Stimulated activated CD8-positive, alpha-beta memory T cell treated with anti-CD3 and anti-CD28 coated beads, Interleukin-12 subunit alpha, Interleukin-12 subunit beta, amount 100 ng/mL, for 24 hours (primary cell): ENCODE measurements around the gene SFSWAP.
"Not testable (repeated sequence)": the region's sequence is repeated elsewhere in the genome, so short reads cannot be mapped to it uniquely, and the experiment has no call there.

ENCODE experiments used
- DNase-seq: peaks from one replicate; pipeline ENCODE4 v3.0.0-alpha.2; 2020; ENCODE audit errors: extremely low read depth

SFSWAP gene

DNA sequence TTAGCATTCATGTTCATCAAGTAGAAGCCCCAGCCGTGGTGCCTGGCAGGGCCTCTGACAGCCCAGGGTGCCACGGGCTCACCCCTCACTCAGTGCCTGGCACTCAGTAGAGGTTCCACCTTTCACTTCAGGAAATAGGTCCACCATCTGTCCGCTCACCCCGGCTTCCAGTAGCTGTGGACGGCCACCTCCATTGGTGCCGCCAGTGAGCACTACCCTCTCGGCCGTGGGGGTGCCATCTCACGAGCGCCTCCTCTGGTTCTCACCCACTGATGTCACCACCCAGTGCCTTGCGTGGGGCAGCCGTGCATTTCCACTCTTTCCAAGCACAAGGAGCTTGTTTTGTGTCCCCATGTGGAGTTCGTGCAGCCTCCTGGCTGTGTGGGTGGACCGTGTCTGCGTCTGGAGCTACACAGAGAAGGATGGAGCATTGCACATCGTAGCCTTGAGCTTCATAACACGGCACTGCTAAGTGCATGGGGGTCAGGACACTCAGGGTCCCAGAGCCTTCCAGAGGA is 76.3 kb downstream of the SFSWAP start:
- DNase-seq, result no peak

DNA sequence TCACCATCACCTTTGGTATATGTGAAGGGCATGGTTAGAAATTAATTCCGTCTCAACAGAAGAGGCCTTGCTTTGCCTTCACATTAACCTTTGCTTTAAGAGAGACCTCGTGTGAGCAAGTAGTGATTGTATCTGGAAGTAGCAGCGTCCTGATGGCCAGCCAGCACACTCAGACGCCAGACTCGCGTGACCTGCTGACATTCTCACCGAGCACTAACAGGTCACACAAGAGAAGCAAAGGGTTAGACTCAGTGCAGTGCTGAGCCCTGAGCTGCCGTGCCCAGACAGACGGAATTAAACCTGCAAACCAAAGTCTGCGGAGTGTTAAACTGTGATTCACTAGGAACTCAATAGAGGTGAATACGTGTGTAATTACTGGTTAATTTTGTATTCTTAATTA is 77.2 kb downstream of the SFSWAP start:
- no peak for DNase-seq

DNA sequence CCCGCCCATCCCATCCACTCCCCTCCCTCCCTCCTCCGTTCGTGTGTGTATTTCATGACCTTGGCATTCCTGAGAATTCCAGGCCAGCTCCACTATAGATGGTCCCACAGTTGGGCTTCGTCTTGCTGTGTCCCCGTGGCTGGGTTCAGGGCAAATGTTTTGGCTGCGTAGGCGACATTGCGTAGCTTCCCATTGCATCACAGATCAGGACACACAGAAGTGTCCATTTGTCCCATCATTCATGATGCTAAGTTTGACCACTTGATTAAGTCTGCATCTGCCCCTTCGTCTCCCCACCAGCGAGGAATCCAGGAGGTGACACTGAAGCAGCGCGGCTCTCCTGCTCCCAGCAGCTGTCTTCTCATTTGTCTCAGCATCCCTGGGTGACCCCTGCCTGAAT is 78.7 kb downstream of the SFSWAP start:
- no peak for DNase-seq

DNA sequence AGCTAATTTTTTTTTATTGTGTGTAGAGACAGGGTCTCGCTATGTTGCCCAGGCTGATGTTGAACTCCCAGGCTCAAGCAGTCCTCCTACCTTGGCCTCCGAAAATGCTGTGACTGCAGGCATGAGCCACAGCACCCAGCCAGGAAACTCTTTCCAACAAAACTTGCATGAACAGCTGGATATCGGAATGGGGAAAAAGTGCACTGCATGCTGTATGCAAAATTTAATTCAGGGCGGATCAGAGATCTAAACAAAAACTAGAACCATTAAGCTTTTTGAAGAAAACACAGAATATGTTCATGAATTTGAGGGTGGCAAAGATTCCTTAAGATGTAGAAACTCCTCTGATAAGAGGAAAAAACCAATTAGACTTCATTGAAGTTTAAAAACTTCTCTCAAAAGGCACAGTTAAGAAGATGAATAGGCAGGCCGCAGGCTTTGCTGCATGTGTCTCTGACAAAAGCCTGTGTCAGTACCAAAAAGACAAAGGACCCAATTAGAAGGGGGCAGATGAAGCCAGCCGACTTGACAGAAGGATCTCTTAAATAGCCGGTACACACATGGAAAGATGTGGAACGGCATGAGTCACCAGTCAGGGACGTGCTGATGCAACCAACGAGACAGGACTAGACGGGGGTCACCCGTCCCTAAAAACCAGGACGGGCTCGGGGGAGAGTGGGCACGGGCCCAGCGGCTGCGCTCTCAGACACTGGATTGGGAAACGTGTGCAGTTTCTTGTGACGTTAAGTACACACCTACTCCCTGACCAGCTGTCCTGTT is 82.5 kb downstream of the SFSWAP start:
- DNase-seq, result no peak

DNA sequence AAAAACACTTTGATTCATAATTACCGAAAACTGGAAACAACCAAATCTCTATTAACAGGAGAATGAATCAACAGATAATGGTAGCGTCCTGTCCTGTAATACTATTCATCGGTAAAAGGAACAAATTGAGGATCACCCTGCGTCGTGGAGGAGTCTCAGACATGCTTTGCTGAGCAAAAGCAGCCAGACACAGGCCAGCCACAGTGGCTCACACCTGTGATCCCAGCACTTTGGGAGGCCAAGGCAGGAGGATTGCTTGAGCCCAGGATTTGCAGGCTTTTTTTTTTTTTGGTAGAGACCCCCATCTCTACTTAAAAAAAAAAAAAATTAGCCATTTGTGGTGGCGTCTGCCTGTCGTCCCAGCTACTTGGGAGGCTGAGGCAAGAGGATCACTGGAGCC is 83.2 kb downstream of the SFSWAP start:
- DNase-seq, result no peak

DNA sequence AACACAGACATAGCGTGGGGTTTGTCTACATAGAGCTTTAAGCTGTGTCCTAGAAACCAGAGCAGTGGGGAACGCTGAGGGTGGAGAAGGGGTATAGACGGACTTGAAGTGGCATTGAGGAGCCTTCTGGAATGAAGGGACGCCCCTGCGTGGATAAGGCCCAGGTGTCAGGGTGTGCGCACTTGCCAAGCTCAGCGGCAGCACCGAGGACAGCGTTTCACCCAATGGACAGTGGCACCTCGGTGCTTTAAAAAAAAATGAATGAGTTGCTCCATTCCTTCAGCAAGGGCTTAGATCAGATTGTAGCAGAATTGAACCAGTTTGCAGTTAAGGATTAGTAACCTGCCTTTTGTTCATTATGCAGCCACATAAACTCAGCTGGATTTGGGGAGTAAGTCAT is 83.7 kb downstream of the SFSWAP start:
- no peak for DNase-seq

DNA sequence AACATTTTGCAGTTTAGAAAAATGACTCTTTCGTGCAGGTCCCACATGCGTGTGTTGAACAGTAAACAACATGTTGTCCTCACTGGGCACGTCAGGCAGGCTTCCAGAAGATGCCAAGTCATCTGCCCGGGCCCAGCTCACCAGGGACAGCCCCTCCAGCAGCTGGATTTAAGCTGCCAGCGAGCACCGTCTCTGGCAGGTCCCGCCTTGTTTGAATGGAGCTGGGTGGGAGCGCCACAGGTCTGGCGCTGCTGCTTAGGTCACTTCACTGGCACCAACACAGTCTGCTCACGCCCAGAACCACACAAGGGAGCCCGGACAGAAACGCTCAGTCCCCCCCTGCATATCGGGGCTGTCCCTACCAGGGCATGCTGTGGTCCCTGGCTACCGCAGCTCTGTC is 84.2 kb downstream of the SFSWAP start:
- DNase-seq, result no peak

DNA sequence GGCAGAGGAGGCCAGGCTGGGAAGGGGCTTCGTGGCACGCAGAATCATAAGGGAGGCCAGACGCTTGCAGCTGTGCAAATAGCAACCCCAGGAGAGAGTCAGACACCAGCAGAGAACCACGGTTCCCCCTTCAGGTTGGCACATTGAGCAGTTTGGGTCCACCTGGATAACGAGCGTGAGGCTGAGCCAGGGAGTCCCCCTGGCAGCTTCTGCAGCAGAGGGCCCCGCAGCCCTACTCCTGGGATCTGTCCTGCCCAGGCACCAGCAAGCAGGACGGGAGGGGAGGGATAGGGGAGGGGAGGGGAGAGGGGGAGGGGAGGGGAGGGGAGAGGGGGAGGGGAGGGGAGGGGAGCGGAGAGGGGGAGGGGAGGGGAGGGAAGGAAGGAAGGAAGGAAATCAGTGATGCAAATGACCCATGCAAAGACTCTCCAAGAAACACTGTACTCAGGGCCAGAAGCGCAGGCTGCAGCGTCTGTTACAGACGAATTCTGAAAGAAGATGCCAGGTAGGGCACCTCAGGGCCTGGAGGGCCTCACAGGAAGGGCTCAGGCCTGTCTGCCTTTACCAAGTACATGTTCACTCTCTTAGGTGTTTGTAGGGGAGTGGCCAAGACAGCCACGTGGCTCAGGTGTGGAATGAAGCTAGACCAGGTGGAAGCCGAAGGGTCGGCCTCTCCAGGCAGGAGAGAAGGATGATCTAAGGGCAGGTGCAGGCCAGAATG is 85.0 kb downstream of the SFSWAP start:
- no peak for DNase-seq

DNA sequence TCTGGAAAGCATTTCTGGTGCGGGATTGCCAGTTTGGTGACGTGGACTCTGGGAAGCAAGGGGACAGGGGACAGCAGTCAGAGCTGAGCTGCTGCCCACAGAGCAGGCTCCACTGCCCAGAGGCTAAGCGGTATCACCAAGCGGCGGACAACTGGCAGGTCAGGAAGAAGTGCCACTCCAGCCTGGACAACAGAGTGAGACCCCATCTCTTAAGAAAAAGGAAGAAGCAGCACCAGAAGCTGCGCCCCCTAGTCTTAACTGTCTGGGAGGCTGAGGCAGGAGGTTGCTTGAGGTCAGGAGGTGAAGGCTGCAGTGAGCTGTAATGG is 85.5 kb downstream of the SFSWAP start:
- DNase-seq, result no peak

DNA sequence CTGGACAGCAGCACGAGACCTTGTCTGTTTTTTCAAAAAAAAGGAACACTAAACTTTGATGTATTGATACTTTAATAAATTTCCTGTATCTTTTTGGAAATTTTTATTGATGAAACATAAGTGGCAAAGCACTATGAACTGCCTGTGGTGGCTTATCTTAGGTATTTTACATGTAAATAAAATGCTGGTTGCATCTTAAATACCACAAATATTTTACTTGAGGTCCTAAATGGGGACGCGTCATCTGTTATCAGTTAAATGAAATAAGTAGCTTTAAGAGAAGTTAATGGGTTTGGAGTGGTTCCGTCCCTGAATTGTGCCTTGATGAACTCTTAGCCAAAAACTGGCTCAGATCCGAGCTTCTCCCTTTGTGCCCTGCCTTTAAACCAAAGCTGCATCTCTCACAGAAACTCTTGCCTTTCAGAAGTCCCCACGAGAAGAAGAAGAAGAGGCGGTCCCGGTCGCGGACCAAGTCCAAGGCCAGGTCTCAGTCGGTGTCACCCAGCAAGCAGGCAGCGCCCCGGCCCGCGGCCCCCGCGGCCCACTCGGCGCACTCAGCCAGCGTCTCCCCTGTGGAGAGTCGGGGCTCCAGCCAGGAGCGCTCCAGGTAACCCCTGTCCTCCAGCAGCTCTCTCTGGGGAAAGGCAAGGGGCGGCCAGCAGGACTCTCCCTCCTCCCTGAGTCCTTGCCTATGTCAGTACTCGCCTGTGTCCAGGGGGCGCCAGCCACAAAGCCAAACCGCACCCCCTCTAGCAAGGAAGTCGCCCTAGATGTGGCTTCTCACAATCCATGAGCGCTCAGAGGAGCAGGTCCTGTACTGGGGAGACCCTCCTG is 86.1 kb downstream of the SFSWAP start:
- DNase-seq, result no peak

DNA sequence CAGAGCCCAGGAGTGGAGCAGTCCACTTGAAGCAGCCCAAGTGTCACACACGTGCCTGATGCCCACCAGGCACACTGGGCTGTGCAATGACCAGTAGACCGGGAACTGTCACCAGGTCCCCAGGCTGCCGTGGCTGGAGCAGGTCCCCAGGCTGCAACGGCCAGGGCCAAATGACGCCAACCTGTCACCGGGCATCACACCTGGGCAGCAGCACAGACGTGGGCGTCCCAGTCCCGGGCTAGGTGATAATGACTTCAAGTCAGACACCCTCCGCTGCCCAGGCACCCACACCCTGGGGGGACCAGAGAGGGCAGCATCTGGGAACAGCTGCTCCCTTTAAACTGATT is 86.7 kb downstream of the SFSWAP start:
- DNase-seq, result no peak

DNA sequence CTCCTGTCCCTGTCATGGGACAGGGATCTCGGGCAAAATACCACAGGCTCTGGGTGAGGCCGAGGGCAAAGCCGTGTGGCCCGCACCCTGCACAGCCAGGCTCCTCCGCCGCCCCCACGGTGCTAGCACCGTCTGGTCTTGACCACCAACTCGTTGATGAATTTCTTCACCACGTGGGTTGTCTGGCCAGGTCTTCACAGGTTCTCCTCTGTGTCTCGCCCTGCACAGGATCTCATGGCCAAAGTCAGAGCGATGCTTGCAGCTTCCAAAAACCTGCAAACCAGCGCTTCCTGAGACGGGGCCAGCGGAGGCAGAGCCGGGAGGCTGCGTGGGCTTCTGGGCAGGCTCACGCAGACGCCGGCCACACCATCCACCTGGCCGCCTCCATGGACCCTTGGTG is 88.3 kb downstream of the SFSWAP start:
- no peak for DNase-seq

DNA sequence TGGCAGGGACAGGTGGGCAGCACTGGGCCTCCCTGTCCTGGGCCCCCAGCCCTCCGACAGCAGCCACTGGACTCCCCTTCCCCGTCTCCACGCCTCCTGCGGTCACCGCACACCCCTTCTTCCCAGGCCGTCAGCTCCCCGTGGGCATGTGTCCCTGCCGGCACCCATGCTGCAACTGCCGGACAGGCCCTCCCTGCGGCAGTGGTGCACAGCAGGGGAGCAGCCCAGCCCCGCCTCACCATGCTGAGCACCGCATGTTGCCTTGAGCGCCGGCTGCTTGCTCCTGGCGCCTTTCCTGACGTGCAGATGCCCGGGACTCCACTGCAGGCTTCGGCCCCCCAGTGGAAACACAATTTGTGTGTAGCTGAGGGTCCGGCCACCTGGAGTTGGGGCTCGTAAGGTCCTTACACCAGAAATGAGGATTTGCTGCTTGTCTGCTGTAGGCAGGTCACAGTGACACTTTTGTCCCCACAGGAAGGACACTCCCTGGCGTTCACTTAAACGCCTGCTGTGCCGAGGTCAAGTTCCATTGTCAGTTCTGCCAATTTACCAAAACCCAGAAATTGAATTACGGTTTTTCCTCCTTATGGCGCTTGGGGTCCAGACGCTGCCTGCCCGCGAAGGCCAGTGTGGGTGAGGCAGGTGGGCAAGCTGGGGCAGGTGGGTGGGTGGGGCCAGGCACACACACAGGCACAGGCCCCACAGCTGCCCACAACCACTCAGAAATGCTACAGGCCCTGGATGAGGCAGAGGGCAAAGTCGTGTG is 89.1 kb downstream of the SFSWAP start:
- no peak for DNase-seq

DNA sequence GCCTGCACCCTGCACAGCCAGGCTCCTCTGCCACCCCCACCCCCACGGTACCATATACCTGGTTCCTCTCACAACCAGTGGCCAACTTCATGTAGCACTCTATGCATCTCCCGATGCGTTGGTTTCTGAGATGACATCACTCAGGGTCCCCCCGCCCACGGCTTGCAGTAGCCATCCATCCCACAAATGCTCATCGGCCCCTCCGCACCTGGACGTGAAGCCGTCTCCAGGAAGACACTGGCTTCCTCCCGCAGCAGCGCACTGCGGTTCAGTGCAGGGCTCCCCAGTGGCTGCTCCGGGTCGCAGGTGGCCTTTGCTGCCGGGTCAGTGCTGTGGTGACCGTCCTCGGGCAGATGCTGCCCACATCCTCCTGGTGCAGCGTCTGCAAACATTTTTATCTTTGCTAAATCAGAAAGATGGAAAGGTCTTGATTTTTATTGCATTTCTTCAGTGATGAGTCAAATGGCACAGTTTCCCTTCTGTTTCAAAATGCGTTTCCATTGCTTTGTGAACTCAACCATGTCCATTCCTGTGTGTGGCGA is 89.8 kb downstream of the SFSWAP start:
- DNase-seq, result no peak

DNA sequence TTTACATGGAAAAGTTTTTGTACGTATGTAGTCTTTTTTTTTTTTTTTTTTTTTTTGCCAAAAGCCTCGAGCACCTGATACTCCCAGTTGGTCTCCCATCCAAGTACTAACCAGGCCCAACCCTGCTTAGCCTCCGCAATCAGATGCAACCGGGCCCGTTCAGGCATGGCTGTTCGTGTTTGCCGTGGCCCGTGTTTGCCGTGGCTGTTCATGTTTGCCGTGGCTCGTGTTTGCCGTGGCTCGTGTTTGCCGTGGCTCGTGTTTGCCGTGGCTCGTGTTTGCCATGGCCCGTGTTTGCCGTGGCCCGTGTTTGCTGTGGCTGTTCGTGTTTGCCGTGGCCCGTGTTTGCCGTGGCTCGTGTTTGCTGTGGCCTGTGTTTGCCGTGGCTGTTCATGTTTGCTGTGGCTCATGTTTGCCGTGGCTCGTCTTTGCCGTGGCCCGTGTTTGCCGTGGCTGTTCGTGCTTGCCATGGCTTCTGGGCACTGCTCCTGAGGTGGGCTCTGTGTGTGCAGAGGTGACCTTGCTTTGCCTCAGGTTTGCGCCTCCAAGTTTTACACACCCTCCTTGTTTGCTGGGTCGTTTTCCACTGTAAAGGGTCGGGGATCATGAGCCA is 90.5 kb downstream of the SFSWAP start:
- DNase-seq, result no peak

DNA sequence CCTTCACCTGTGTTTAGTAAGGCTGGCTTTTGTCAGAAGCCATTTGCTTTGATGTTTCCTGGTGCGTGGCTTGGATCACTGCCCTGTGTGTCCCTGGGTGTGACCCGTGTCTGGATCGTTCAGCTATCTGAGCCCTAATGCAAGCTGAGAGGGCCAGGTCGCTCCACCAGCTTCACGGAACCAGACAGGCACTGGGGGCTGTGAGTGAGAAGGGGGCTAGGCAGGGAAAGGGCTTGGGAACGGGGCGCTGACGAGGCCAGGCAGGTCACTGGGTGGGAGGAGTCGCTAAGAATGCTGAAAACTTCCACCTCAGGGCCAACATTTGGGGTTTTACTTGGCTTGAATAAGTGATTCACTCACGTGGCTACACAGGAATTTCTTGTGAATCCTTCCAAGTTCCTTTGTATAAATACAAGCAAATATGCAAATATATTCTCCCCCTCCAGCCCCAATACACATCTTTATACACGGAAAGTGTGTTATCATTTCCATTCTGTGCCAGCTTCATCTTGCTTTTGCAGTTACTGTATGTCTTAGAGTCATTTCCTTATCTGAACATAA is 93.2 kb downstream of the SFSWAP start:
- no peak for DNase-seq

DNA sequence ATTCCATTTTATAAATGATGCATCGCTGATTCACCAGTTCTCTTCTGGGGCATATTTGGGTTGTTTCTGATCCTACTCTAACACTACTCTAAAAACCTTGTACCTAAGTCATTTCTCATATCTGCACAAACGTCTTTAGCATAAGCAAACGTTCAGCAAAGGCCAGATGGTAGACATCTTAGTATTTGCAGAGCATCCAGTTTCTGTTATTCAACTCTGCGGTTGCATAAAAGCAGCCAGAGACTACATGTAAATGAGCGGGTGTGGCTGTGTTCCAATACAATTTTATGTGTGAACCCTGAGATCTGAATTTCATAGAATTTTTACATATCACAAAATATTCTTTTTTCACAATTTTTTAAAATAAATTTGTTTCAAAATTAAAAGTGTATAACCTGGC is 94.5 kb downstream of the SFSWAP start:
- no peak for DNase-seq

DNA sequence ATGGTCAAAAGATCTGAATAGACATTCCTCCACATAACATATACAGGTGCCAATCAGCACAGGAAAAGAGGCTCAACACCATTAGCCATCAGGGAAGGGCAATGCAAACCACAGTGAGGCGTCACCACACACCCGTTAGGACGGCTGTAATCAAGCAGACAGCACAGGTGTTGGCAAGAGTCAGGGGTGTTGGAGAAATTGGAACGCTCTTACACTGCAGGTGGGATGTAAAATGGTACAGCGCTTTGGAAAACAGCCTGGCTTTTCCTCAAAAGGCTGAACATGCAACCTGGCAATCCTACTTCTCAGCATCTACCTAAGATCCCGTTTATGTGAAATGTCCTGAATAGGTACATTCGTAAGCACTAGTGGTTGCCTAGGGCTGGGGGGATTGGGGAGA is 95.8 kb downstream of the SFSWAP start:
- no peak for DNase-seq

DNA sequence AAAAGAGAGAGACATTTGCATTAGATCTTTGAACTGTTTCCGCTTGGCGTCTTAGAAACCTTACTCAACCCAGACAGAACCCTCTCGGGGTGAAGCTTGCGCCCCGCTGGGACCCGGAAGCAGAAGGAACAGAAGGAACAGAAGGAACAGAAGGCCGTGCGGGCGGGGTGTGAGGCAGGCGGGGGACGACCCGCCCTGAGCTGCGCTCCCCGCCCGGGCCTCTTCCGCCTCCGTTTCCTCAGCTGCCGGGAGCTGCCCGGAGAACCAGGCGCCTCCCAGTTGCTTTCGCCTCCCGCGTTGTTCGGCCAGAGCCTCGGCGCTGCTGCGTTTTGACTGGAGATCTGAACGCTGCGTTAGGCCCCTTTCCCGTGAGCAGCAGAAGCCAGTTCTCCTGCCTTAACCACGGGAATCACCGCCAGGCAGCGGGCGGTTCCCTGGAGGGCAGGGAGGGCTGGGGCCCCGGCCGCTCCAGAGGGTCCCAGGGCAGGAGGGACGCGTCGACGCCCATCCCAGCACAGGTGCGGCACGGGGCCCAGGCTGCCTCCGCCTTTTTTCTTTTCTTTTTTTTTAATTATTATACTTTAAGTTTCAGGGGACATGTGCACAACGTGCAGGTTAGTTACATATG is 98.0 kb downstream of the SFSWAP start:
- no peak for DNase-seq

DNA sequence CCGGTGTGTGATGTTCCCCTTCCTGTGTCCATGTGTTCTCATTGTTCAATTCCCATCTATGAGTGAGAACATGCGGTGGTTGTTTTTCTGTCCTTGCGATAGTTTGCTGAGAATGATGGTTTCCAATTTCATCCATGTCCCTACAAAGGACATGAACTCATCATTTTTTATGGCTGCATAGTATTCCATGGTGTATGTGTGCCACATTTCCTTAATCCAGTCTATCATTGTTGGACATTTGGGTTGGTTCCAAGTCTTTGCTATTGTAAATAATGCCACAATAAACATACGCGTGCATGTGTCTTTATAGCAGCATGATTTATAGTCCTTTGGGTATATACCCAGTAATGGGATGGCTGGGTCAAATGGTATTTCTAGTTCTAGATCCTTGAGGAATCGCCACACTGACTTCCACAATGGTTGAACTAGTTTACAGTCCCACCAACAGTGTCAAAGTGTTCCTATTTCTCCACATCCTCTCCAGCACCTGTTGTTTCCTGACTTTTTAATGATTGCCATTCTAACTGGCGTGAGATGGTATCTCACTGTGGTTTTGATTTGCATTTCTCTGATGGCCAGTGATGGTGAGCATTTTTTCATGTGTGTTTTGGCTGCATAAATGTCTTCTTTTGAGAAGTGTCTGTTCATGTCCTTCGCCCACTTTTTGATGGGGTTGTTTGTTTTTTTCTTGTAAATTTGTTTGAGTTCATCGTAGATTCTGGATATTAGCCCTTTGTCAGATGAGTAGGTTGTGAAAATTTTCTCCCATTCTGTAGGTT is 98.8 kb downstream of the SFSWAP start:
- not testable (repeated sequence) for DNase-seq
